Measurements from ENCODE around the gene BRIX1.
A peak's percentile ranks its signal among the peaks of the same experiment; 100 is the strongest.
"Not testable (repeated sequence)": the region's sequence is repeated elsewhere in the genome, so short reads cannot be mapped to it uniquely, and the experiment has no call there.

The BRIX1 gene

GRCh38 chr5:34959323-34959722, 43.8 kb downstream of the BRIX1 start:
- DNase-seq (ENCODE audit: low read depth in 2 of 2) = peak; percentile 14 to 16

GRCh38 chr5:34967540-34967939, 52.0 kb downstream of the BRIX1 start:
- no peak for DNase-seq (ENCODE audit: low read depth in 2 of 2)

GRCh38 chr5:34968258-34968657, 52.7 kb downstream of the BRIX1 start:
- no peak for DNase-seq (ENCODE audit: low read depth in 2 of 2)

GRCh38 chr5:34970552-34970951, 55.0 kb downstream of the BRIX1 start:
- no peak for DNase-seq (ENCODE audit: low read depth in 2 of 2)

GRCh38 chr5:34971655-34972054, 56.1 kb downstream of the BRIX1 start:
- not testable (repeated sequence) for DNase-seq (ENCODE audit: low read depth in 2 of 2)
